Colonic mucosa (tissue), 4 donors: ENCODE measurements around the gene EFCAB6. TPM values are rescaled to one million over a fixed set of nuclear protein-coding genes. Genes with fewer than 3 reads are reported as not detected.

Experiments
- DNase-seq: peaks from one replicate; pipeline ENCODE4 v3.0.0-alpha.2; 2020
- H3K27ac ChIP-seq: fragments of 200-600 bp; one replicate; pipeline ENCODE4 v1.8.0; 2021
- H3K27me3 ChIP-seq: fragments of 200-600 bp; one replicate; pipeline ENCODE4 v1.8.0; 2021
- H3K36me3 ChIP-seq: fragments of 200-600 bp; one replicate; pipeline ENCODE4 v1.8.0; 2021
- H3K4me1 ChIP-seq: fragments of 200-600 bp; one replicate; pipeline ENCODE4 v1.8.0; 2021; ENCODE audit warnings: mild to moderate bottlenecking
- H3K4me3 ChIP-seq: fragments of 200-600 bp; one replicate; pipeline ENCODE4 v1.8.0; 2021
- H3K9ac ChIP-seq, 2 donors: one replicate each; pipeline ENCODE4 v1.7.0; 2013; ENCODE audit warnings: control low read depth in 2 of 2, low read depth in 2 of 2, low read length in 2 of 2
- H3K9me3 ChIP-seq: fragments of 200-600 bp; one replicate; pipeline ENCODE4 v1.8.0; 2021
- intact Hi-C: fragments of 100-400 bp; cut with DNase I; formaldehyde crosslinking; loops from one replicate; pipeline ENCODE4 v1.14.1; 2022
- total RNA-seq, 2 donors: library from RNA; stranded (reverse); fragmentation: NEBNext Ultra II Directional in 1 of 2; extraction: Animal tissue kit (Norgen Biotek cat#: 25700) in 1 of 2; gene quantifications; one replicate each; pipeline ENCODE4 v1.2.1, GENCODE V29; 2021
- TF ChIP-seq, protein P1 (sequence below): fragments of 200-600 bp; IDR thresholded peaks from one replicate; pipeline ENCODE4 v1.8.0; 2022; ENCODE audit warnings: antibody characterized with exemption, mild to moderate bottlenecking
- donor health status: healthy.
- donor health status: DM: no; HTN: no; CAD: no.
- donor health status: DM: no; HTN: no; CAD: no.

The EFCAB6 gene
- total RNA-seq, 2 donors from 2014 or later: 0.35 to 0.80 TPM

DNA sequence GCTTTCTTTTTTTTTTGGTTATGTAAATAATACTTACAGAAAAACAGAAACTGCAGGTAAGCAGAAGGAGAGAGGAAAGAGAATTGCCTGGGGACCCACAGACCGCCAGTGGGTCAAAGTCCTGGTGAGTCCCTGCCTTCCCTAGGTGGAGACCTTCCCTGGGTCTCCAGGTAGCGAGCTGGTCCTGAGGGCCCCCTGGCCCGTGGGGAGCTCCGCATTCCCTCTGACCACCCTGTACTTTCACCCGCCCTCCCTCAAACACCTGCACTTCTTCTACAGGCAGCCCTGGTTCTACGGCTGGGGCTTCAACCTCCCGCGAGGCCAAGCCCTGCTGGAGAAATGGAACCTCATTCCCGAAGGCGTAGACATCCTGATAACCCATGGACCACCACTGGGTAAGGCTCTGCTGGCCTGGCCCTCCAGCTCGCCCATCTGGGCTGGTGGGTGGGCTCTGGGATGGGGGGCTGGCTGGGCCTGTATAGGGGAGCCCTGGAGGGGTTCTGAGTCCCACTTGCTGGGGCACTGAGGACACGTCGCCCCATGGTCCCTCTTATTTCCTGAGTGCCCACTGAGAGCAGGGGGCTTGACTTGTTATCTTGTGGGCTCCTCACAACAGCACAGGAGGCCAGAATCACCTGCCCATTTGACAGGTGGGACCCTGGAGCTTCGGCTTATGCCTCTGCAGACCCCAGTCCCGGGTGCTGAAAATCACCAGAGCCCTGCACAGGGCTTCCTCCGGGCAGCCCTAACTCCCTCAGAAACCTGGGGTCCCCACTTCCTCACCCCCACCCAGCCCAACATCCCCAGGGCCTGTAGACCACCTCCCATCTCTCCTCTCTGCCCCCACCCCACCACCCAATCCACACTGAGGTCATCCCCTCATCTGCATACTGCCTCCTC, 313.9 kb downstream of the EFCAB6 start:
- no peak overlapping the region for H3K27ac ChIP-seq
- H3K4me3 ChIP-seq: no peak overlapping the region
- no peaks in the 10 kb centered on the region for H3K27me3 ChIP-seq
- no peak overlapping the region for H3K9ac ChIP-seq
- no peaks in the 10 kb centered on the region for H3K9me3 ChIP-seq
- H3K4me1 ChIP-seq: no peaks in the 10 kb centered on the region
- TF ChIP-seq, protein P1, sequence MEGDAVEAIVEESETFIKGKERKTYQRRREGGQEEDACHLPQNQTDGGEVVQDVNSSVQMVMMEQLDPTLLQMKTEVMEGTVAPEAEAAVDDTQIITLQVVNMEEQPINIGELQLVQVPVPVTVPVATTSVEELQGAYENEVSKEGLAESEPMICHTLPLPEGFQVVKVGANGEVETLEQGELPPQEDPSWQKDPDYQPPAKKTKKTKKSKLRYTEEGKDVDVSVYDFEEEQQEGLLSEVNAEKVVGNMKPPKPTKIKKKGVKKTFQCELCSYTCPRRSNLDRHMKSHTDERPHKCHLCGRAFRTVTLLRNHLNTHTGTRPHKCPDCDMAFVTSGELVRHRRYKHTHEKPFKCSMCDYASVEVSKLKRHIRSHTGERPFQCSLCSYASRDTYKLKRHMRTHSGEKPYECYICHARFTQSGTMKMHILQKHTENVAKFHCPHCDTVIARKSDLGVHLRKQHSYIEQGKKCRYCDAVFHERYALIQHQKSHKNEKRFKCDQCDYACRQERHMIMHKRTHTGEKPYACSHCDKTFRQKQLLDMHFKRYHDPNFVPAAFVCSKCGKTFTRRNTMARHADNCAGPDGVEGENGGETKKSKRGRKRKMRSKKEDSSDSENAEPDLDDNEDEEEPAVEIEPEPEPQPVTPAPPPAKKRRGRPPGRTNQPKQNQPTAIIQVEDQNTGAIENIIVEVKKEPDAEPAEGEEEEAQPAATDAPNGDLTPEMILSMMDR: no peak
- intact Hi-C loops: no loop called here
- DNase-seq: no peak
- H3K36me3 ChIP-seq: no peaks in the 10 kb centered on the region

DNA sequence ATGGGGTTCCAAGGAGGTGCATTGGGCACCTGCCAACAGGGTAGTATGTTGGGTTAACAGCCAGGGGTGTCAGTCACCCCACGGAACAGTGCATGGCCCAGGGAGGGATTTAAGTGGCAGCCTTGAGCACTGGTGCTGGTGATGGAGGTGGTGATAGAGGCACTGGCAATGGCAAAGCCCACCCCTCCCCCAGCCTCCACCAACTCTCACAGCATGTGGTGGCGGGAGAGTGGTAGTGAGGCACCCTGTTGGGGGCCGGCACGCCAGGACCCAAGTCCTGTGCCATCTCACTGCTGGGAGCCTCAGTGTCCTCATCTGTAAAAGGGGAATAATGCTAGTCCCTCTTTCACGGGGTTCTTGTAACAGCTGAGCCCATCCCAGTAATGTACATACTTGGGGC, 318.8 kb downstream of the EFCAB6 start:
- no peak for DNase-seq
- H3K27ac ChIP-seq: no peak overlapping the region
- TF ChIP-seq, protein P1: no peak
- H3K9me3 ChIP-seq: no peaks in the 10 kb centered on the region
- no peaks in the 10 kb centered on the region for H3K27me3 ChIP-seq
- H3K36me3 ChIP-seq: no peaks in the 10 kb centered on the region
- intact Hi-C loops: no loop called here
- H3K4me1 ChIP-seq: no peaks in the 10 kb centered on the region
- H3K4me3 ChIP-seq: no peak overlapping the region
- H3K9ac ChIP-seq: no peak overlapping the region

DNA sequence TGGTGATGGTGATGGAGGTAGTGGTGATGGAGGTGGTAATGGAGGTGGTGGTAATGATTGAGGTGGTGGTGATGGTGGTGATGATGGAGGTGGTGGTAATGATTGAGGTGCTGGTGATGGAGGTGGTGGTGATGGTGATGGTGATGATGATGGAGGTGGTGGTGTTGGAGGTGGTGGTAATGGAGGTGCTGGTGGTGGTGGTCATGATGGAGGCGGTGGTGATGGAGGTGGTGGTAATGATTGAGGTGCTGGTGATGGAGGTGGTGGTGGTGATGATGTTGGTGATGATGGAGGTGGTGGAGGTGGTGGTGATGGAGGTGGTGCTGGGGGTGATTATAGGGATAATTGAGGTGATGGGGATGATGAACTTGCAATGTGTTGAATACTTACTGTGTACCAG, 320.4 kb downstream of the EFCAB6 start:
- Histone ChIP-seq H3K9ac (no peak overlapping the region), H3K4me1 (no peaks in the 10 kb centered on the region), H3K4me3 (no peak overlapping the region), H3K27me3 (no peaks in the 10 kb centered on the region), H3K27ac (no peak overlapping the region), H3K9me3 (no peaks in the 10 kb centered on the region), H3K36me3 (no peaks in the 10 kb centered on the region)
- intact Hi-C loops: no loop called here
- DNase-seq: no peak
- TF ChIP-seq, protein P1: no peak

DNA sequence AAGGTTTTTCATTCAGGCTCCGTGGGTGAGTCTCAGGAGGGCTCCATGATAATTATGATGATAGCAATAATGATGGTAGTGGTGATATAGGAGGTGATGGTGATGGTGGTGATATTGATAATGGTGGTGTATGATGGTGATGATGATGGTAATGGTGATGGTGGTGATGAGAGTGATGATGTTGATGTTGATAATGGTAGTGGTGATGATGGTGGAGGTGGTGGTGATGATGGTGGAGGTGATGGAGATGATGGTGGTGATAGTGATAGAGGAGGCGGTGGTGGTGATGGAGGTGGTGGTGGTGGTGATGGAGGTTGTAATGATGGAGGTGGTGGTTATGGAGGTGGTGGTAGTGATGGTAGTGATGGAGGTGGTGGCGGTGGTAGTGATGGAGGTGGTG, 320.9 kb downstream of the EFCAB6 start:
- Histone ChIP-seq H3K9me3 (no peaks in the 10 kb centered on the region), H3K4me1 (no peaks in the 10 kb centered on the region), H3K4me3 (no peak overlapping the region), H3K9ac (no peak overlapping the region), H3K36me3 (no peaks in the 10 kb centered on the region), H3K27me3 (no peaks in the 10 kb centered on the region), H3K27ac (no peak overlapping the region)
- intact Hi-C loops: no loop called here
- TF ChIP-seq, protein P1: no peak
- DNase-seq: no peak

DNA sequence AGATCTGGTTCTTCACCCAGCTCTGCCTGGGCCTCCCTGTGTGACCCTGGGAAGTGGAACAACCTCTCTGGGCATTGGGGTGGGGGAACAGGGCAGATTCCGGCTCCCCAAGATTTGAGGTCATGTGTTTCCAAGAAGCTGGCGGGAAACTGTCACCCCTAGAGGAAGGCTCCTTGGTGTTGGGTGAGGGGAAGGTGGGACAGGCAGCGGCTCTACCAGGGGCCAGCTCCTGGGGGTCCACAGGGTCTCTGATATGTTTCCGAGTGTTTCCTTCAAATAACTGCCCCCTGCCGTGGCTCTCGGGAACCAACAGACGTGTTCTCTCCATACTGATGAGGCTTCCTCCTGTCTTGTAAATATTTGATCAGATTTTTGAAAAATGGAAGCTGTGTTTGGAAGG, 321.8 kb downstream of the EFCAB6 start:
- Histone ChIP-seq H3K9me3 (no peaks in the 10 kb centered on the region), H3K9ac (no peak overlapping the region), H3K4me1 (no peaks in the 10 kb centered on the region), H3K27ac (no peak overlapping the region), H3K27me3 (no peaks in the 10 kb centered on the region), H3K36me3 (no peaks in the 10 kb centered on the region), H3K4me3 (no peak overlapping the region)
- intact Hi-C loops: no loop called here
- no peak for DNase-seq
- TF ChIP-seq, protein P1: no peak
